Right kidney (tissue), 1 donor: ENCODE results near the gene CCDC201.
"Not testable (repeated sequence)": the region's sequence is repeated elsewhere in the genome, so short reads cannot be mapped to it uniquely, and the experiment has no call there.

Source experiments
- DNase-seq: peaks from one replicate; pipeline ENCODE4 v3.0.0-alpha.2; 2016

CCDC201 gene

GRCh38 chr7:45817016-45817415, 55.9 kb downstream of the CCDC201 start:
- DNase-seq: not testable (repeated sequence)

DNA sequence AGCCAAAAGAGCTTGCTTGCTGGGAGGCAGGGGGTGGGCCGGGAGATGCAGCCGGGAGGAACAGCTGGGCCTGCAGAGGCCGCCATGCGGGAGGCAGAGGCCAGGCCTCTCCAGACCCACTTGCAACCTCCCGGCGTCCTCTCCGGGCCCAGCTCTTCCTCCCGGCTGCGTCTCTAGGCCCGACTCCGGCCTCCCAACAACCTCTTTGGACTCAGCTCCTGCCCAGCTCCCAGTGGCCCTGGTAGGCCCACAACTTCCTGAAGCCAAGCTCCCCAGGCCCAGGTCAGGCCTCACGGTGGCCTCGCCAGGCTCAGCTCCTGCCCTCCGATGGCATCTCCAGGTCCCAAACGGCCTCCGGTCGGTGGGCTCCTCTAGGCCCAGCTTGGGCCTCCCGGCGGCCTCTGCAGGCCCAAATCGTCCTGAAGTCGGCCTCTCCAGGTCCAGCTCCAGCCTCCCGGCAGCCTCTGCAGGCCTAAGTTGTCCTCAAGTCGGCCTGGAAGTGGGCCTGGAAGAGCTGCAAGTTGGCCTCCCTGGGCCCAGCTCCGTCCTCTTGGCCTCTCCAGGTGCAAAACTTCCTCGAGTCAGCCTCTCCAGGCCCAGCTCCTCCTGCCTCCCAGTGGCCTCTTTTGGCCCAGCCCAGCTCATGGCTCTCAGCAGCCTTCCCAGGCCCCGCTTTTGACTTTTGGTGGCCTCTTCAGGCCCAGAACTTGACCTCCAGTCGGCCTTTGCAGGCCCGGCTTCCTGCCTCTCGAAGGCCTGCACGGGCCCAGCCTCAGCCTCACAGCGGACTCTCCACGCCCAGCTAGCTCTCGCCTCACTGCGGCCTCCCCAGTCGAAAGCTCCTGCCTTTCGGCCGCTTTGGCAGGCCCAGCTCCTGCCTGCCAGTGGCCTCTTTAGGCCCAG, 58.4 kb downstream of the CCDC201 start:
- not testable (repeated sequence) for DNase-seq

GRCh38 chr7:45813771-45814170, 59.1 kb downstream of the CCDC201 start:
- not testable (repeated sequence) for DNase-seq

- no peak for DNase-seq
These were observed 59.9 kb downstream of the CCDC201 start for GRCh38 chr7:45812946-45813345.

DNA sequence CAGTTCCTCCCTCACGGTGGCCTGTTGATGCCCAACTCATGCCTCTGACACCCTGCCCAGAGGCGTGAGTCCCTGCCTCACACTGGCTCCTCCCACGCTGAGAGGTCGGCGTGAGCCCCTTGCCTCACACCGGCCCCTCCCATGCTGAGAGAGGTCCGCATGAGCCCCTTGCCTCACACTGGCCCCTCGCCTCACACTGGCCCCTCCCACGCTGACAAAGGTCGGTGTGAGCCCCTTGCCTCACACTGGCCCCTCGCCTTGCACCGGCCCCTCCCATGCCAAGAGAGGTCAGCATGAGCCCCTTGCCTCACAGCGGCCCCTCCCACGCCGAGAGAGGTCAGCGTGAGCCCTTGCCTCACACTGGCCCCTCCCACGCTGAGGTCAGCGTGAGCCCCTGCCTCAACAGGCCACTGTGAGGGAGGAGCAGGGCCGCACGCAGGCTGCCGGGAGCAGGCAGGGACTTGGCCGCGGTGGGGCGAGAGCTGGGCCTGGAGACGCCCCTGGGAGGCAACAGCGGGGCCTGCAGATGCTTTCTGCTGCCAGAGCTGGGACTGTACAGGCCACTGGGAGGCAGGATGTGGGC, 61.1 kb downstream of the CCDC201 start:
- not testable (repeated sequence) for DNase-seq

GRCh38 chr7:45810451-45811005, 62.4 kb downstream of the CCDC201 start:
- DNase-seq: not testable (repeated sequence)
